Adrenal gland (tissue), 19 donors: Measurements from ENCODE around the gene PRXL2A. TPM values are rescaled to one million over a fixed set of nuclear protein-coding genes. Genes with fewer than 3 reads are reported as not detected.
A peak's percentile ranks its signal among the peaks of the same experiment; 100 is the strongest.
"Not testable (repeated sequence)": the region's sequence is repeated elsewhere in the genome, so short reads cannot be mapped to it uniquely, and the experiment has no call there.

ENCODE experiments used
- DNase-seq, 7 donors: peaks; one replicate each; pipeline ENCODE4 v3.0.0-alpha.2; 2019 to 2020
- H3K27ac ChIP-seq, 5 donors: fragments of 200-600 bp; sonication (generic) in 4 of 5; 1 replicate in 3 of 5; 2 replicates in 2 of 5; pipeline versions ENCODE4 v1.5.1 to v1.8.0; 2016 to 2020; ENCODE audit warnings: mild to moderate bottlenecking in 1 of 5
- H3K27me3 ChIP-seq: fragments of 200-600 bp; 2 replicates; pipeline ENCODE4 v1.8.0; 2021
- H3K36me3 ChIP-seq, 2 donors: fragments of 200-600 bp; replicated peaks in 1 of 2; 1 replicate in 1 of 2; 2 replicates in 1 of 2; pipeline versions ENCODE4 v1.5.1 to v1.8.0; 2018 to 2022
- H3K4me1 ChIP-seq, 2 donors: fragments of 200-600 bp; replicated peaks in 1 of 2; 1 replicate in 1 of 2; 2 replicates in 1 of 2; pipeline versions ENCODE4 v1.5.1 to v1.8.0; 2018 to 2021
- H3K4me3 ChIP-seq, 4 donors: fragments of 200-600 bp; sonication (generic) in 3 of 4; one replicate each; pipeline ENCODE4 v1.5.1; 2016 to 2018
- H3K9me3 ChIP-seq, 3 donors: fragments of 200-600 bp; sonication (generic) in 1 of 3; replicated peaks in 1 of 3; 1 replicate in 2 of 3; 2 replicates in 1 of 3; pipeline versions ENCODE4 v1.5.1 to v1.8.0; 2016 to 2021
- POLR2A ChIP-seq, 2 donors: fragments of 450-650 bp; IDR thresholded peaks; one replicate each; pipeline ENCODE4 v1.6.1; 2017; ENCODE audit warnings: antibody characterized with exemption in 2 of 2, mild to moderate bottlenecking in 2 of 2, moderate library complexity in 1 of 2
- WGBS, 4 donors: extraction: QIAGEN DNeasy Blood & Tissue Kit in 2 of 4; methylation state at CpG; one replicate each; pipeline versions ENCODE4 v1.1.5 to v1.1.7; 2013 to 2017; 5-methylcytosine and 5-hydroxymethylcytosine counted together
- intact Hi-C, 2 donors: fragments of 100-400 bp; cut with DNase I; formaldehyde crosslinking; loops; one replicate each; pipeline versions ENCODE4 v1.14.1 to v1.15.0; 2022 to 2023
- long read RNA-seq, 10 donors: library from polyadenylated mRNA in 3 of 10; unstranded in 2 of 10; stranded (forward) in 1 of 10; transcript quantifications; one replicate each; pipeline ENCODE4 v2.0.0 and lab custom pipeline, GENCODE V29; 2021 to 2026
- polyA plus RNA-seq, 3 donors: library from polyadenylated mRNA; stranded (reverse); fragments of 200-250 nt in 2 of 3; fragments of 350-450 nt in 1 of 3; fragmentation: Illumina TruSeq in 1 of 3; extraction: RNeasy Lipid Tissue Mini Kit (QIAGEN cat#74804) in 1 of 3; gene quantifications; one replicate each; pipeline ENCODE4 v1.2.3, GENCODE V29; 2013 to 2014
- total RNA-seq, 9 donors: library from RNA; depleted of rRNA in 4 of 9; stranded (reverse); fragments of >200 nt in 4 of 9; fragments of 120-200 nt in 1 of 9; fragmentation: NEBNext Ultra II Directional in 1 of 9; extraction: Animal tissue kit (Norgen Biotek cat#: 25700) in 1 of 9; gene quantifications; one replicate each; pipeline versions ENCODE4 v1.1.0 to v1.2.4, GENCODE V29; 2013 to 2023
- TF ChIP-seq, protein P1 (sequence below), 6 experiments: fragments of 450-650 bp in 4 of 6; fragments of 200-600 bp in 2 of 6; sonication (generic) in 1 of 6; IDR thresholded peaks; 1 replicate in 5 of 6; 2 replicates in 1 of 6; pipeline versions ENCODE4 v1.5.1 to v1.8.0; 2016 to 2021; ENCODE audit warnings: antibody characterized with exemption in 6 of 6, mild to moderate bottlenecking in 2 of 6, moderate library complexity in 1 of 6
- donor health status: healthy with polysubstance abuse.
- donor health status: Bipolar disorder and iron deficiency.
- donor health status: DM: yes; HTN: yes; CAD: no.
- donor health status: DM: no; HTN: no; CAD: no.
- donor health status: DM: no; HTN: no; CAD: no.
- donor health status: DM: yes; HTN: yes; CAD: no.

PRXL2A gene, protein sequence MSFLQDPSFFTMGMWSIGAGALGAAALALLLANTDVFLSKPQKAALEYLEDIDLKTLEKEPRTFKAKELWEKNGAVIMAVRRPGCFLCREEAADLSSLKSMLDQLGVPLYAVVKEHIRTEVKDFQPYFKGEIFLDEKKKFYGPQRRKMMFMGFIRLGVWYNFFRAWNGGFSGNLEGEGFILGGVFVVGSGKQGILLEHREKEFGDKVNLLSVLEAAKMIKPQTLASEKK
- 100 to 1,000 TPM in 1 of 9 donors, 10 to 100 TPM in 8; 12.7 to 140 (median 23.1) TPM for total RNA-seq
- 10 to 100 TPM; 24.0 to 42.6 (median 35.8) TPM for polyA plus RNA-seq
- long read RNA-seq, donor 1, full-length matches to known transcripts = 70 of 136 reads
- long read RNA-seq, donor 1, partial matches to known transcripts = 66 of 136 reads
- long read RNA-seq, donor 1, other reads (novel, unspliced or antisense) = 0 of 136 reads
- long read RNA-seq, donor 2, full-length matches to known transcripts = 56 of 108 reads
- long read RNA-seq, donor 2, partial matches to known transcripts = 52 of 108 reads
- long read RNA-seq, donor 2, other reads (novel, unspliced or antisense) = 0 of 108 reads
- long read RNA-seq, donor 3, full-length matches to known transcripts = 45 of 93 reads
- long read RNA-seq, donor 3, partial matches to known transcripts = 48 of 93 reads
- long read RNA-seq, donor 3, other reads (novel, unspliced or antisense) = 0 of 93 reads
- long read RNA-seq, donor 4, full-length matches to known transcripts = 15 of 19 reads
- long read RNA-seq, donor 4, partial matches to known transcripts = 0 of 19 reads
- long read RNA-seq, donor 4, other reads (novel, unspliced or antisense) = 4 of 19 reads
- long read RNA-seq, donor 5, full-length matches to known transcripts = 58 of 65 reads
- long read RNA-seq, donor 5, partial matches to known transcripts = 3 of 65 reads
- long read RNA-seq, donor 5, other reads (novel, unspliced or antisense) = 4 of 65 reads
- long read RNA-seq, donor 6, full-length matches to known transcripts = 17 of 21 reads
- long read RNA-seq, donor 6, partial matches to known transcripts = 1 of 21 reads
- long read RNA-seq, donor 6, other reads (novel, unspliced or antisense) = 3 of 21 reads
- long read RNA-seq, donor 7, full-length matches to known transcripts = 38 of 47 reads
- long read RNA-seq, donor 7, partial matches to known transcripts = 9 of 47 reads
- long read RNA-seq, donor 7, other reads (novel, unspliced or antisense) = 0 of 47 reads
- long read RNA-seq, donor 8, full-length matches to known transcripts = 87 of 117 reads
- long read RNA-seq, donor 8, partial matches to known transcripts = 30 of 117 reads
- long read RNA-seq, donor 8, other reads (novel, unspliced or antisense) = 0 of 117 reads
- long read RNA-seq, donor 9, full-length matches to known transcripts = 62 of 73 reads
- long read RNA-seq, donor 9, partial matches to known transcripts = 11 of 73 reads
- long read RNA-seq, donor 9, other reads (novel, unspliced or antisense) = 0 of 73 reads
- long read RNA-seq, donor 10, full-length matches to known transcripts = 31 of 31 reads
- long read RNA-seq, donor 10, partial matches to known transcripts = 0 of 31 reads
- long read RNA-seq, donor 10, other reads (novel, unspliced or antisense) = 0 of 31 reads

DNA sequence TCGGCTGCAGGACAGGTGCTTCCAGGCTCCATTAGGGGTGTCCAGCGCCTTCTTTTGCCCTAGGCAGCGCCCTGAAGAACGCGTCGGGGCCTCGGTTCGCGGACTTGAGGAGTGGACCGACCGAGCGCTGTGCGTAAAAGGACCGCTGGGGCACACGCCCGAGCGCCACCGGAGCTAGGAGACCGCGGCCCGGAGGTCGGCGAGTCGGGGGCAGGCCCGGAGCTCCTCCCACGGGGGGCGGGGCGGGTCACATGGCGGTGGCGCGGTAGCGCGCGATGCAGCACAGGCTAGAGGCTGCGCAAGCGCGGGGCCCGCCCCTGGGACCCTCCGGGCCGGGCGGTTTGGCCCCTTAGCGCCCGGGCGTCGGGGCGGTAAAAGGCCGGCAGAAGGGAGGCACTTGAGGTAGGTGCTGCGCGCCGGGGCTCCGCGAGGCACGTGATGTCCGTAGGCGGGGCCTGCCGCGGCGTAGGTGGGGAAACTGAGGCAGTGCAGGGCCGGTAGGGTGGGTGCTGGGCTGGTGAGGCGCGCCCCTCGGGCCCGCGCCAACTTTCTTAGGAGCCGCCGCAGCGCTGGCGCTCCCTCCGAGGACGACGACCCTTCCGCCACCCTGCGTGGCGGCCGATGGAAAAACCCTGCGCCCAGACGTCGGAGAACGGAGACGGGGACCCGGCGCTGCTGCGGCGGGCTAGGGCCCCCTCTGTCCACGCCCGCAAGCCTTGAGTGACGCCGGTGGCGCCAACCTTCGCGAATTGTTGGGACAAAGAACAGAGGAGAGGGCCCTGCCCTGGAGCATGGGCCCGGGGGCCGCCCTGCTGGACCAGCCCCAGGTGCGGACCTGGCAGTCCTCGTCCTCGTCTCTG lies at the start of gene PRXL2A:
Gene PRXL2A (plus strand): TSS at position 310 of the 860 bp plus-strand sequence. CDS start 11,917 bp downstream, outside the sequence.
- H3K4me3 ChIP-seq = peak within 1 kb of the TSS; percentile 23 to 88 (median 69)
- no peaks in the 10 kb centered on the region for H3K9me3 ChIP-seq
- WGBS, 4 donors = 2 to 13% (median 7%) methylated on average over 8 to 96 of the region's 96 CpGs
- H3K4me1 ChIP-seq = peaks cover 0 to 26% of the 10 kb centered on the region in 2 donors
- H3K27me3 ChIP-seq = no peaks in the 10 kb centered on the region
- peak within 1 kb of the TSS in 4 of 5 donors; percentile 46 to 91 (median 76) for H3K27ac ChIP-seq
- intact Hi-C loops = no loop called here
- TF ChIP-seq POLR2A (IDR thresholded peaks at IDR 0.05) = peak in 1 of 2 donors; percentile 55
- TF ChIP-seq, protein P1, sequence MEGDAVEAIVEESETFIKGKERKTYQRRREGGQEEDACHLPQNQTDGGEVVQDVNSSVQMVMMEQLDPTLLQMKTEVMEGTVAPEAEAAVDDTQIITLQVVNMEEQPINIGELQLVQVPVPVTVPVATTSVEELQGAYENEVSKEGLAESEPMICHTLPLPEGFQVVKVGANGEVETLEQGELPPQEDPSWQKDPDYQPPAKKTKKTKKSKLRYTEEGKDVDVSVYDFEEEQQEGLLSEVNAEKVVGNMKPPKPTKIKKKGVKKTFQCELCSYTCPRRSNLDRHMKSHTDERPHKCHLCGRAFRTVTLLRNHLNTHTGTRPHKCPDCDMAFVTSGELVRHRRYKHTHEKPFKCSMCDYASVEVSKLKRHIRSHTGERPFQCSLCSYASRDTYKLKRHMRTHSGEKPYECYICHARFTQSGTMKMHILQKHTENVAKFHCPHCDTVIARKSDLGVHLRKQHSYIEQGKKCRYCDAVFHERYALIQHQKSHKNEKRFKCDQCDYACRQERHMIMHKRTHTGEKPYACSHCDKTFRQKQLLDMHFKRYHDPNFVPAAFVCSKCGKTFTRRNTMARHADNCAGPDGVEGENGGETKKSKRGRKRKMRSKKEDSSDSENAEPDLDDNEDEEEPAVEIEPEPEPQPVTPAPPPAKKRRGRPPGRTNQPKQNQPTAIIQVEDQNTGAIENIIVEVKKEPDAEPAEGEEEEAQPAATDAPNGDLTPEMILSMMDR (IDR thresholded peaks at IDR 0.05) = no peak
- DNase-seq = peak; percentile 67 to 88 (median 80)
- no peaks in the 10 kb centered on the region for H3K36me3 ChIP-seq

DNA sequence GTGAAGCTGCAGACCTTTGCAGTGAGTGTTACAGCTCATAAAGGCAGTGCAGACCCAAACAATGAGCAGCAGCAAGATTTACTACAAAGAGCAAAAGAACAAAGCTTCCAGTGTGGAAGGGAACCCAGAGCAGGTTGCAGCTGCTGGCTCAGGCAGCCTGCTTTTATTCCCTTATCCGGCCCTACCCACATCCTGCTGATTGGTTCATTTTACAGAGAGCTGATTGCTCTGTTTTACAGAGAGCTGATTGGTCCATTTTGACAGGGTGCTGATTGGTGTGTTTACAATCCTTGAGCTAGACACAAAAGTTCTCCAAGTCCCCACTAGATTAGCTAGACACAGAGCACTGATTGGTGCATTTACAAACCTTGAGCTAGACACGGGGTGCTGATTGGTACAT lies 49.4 kb upstream of the PRXL2A start:
- not testable (repeated sequence) for H3K9me3 ChIP-seq
- WGBS, 4 donors = 28 to 79% (median 65%) methylated on average over 1 to 2 of the region's 2 CpGs

DNA sequence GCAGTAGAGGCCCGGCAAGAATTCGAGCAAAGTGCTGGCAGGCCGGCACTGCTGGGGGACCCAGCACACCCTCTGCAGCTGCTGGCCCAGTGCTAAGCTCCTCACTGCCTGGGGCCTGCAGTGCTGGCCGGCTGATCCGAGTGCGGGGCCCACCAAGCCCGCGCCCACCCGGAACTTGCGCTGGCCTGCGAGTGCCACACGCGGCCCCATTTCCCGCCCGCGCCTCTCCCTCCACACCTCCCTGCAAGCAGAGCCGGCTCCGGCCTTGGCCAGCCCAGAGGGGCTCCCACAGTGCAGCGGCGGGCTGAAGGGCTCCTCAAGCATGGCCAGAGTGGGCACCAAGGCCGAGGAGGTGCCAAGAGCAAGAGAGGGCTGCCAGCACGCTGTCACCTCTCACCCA lies 48.7 kb upstream of the PRXL2A start:
- no peaks in the 10 kb centered on the region for H3K36me3 ChIP-seq
- peaks cover 10% of the 10 kb centered on the region for H3K27me3 ChIP-seq
- 83 to 97% (median 94%) methylated on average over 15 to 22 of the region's 22 CpGs for WGBS, 4 donors
- peaks cover 0 to 5% of the 10 kb centered on the region in 2 donors for H3K4me1 ChIP-seq
- H3K9me3 ChIP-seq = no peaks in the 10 kb centered on the region
- no peak for DNase-seq
- no peak overlapping the region for H3K4me3 ChIP-seq
- no peak for TF ChIP-seq POLR2A (IDR thresholded peaks at IDR 0.05)
- TF ChIP-seq, protein P1 (IDR thresholded peaks at IDR 0.05) = no peak
- intact Hi-C loops = no loop called here
- H3K27ac ChIP-seq = no peak overlapping the region

More for the DNA sequence above, 49.4 kb upstream of the PRXL2A start:
- H3K27ac ChIP-seq, H3K36me3 ChIP-seq, H3K4me1 ChIP-seq, DNase-seq, intact Hi-C loops, H3K4me3 ChIP-seq: not testable (repeated sequence)
- peaks cover 10% of the 10 kb centered on the region for H3K27me3 ChIP-seq
